Adrenal gland (tissue), 12 donors: ENCODE measurements around the gene KIF4A. TPM values are rescaled to one million over a fixed set of nuclear protein-coding genes. Genes with fewer than 3 reads are reported as not detected.

Experiments used
- DNase-seq, 7 donors: peaks; one replicate each; pipeline ENCODE4 v3.0.0-alpha.2; 2019 to 2020
- H3K27ac ChIP-seq, 5 donors: fragments of 200-600 bp; sonication (generic) in 4 of 5; 1 replicate in 3 of 5; 2 replicates in 2 of 5; pipeline versions ENCODE4 v1.5.1 to v1.8.0; 2016 to 2020; ENCODE audit warnings: mild to moderate bottlenecking in 1 of 5
- H3K27me3 ChIP-seq: fragments of 200-600 bp; 2 replicates; pipeline ENCODE4 v1.8.0; 2021
- H3K36me3 ChIP-seq, 2 donors: fragments of 200-600 bp; replicated peaks in 1 of 2; 1 replicate in 1 of 2; 2 replicates in 1 of 2; pipeline versions ENCODE4 v1.5.1 to v1.8.0; 2018 to 2022
- H3K4me1 ChIP-seq, 2 donors: fragments of 200-600 bp; replicated peaks in 1 of 2; 1 replicate in 1 of 2; 2 replicates in 1 of 2; pipeline versions ENCODE4 v1.5.1 to v1.8.0; 2018 to 2021
- H3K4me3 ChIP-seq, 4 donors: fragments of 200-600 bp; sonication (generic) in 3 of 4; one replicate each; pipeline ENCODE4 v1.5.1; 2016 to 2018
- H3K9me3 ChIP-seq, 3 donors: fragments of 200-600 bp; sonication (generic) in 1 of 3; replicated peaks in 1 of 3; 1 replicate in 2 of 3; 2 replicates in 1 of 3; pipeline versions ENCODE4 v1.5.1 to v1.8.0; 2016 to 2021
- CTCF ChIP-seq, 6 experiments: fragments of 450-650 bp in 4 of 6; fragments of 200-600 bp in 2 of 6; sonication (generic) in 1 of 6; IDR thresholded peaks; 1 replicate in 5 of 6; 2 replicates in 1 of 6; pipeline versions ENCODE4 v1.5.1 to v1.8.0; 2016 to 2021; ENCODE audit warnings: antibody characterized with exemption in 6 of 6, mild to moderate bottlenecking in 2 of 6, moderate library complexity in 1 of 6
- POLR2A ChIP-seq, 2 donors: fragments of 450-650 bp; IDR thresholded peaks; one replicate each; pipeline ENCODE4 v1.6.1; 2017; ENCODE audit warnings: antibody characterized with exemption in 2 of 2, mild to moderate bottlenecking in 2 of 2, moderate library complexity in 1 of 2
- WGBS, 4 donors: extraction: QIAGEN DNeasy Blood & Tissue Kit in 2 of 4; methylation state at CpG; one replicate each; pipeline versions ENCODE4 v1.1.5 to v1.1.7; 2013 to 2017; 5-methylcytosine and 5-hydroxymethylcytosine counted together
- intact Hi-C, 2 donors: fragments of 100-400 bp; cut with DNase I; formaldehyde crosslinking; loops; one replicate each; pipeline versions ENCODE4 v1.14.1 to v1.15.0; 2022 to 2023
- polyA plus RNA-seq, 3 donors: library from polyadenylated mRNA; stranded (reverse); fragments of 200-250 nt in 2 of 3; fragments of 350-450 nt in 1 of 3; fragmentation: Illumina TruSeq in 1 of 3; extraction: RNeasy Lipid Tissue Mini Kit (QIAGEN cat#74804) in 1 of 3; gene quantifications; one replicate each; pipeline ENCODE4 v1.2.3, GENCODE V29; 2013 to 2014
- total RNA-seq, 9 donors: library from RNA; depleted of rRNA in 4 of 9; stranded (reverse); fragments of >200 nt in 4 of 9; fragments of 120-200 nt in 1 of 9; fragmentation: NEBNext Ultra II Directional in 1 of 9; extraction: Animal tissue kit (Norgen Biotek cat#: 25700) in 1 of 9; gene quantifications; one replicate each; pipeline versions ENCODE4 v1.1.0 to v1.2.4, GENCODE V29; 2013 to 2023
- donor health status: healthy with polysubstance abuse.
- donor health status: Bipolar disorder and iron deficiency.
- donor health status: DM: yes; HTN: yes; CAD: no.
- donor health status: DM: no; HTN: no; CAD: no.
- donor health status: DM: no; HTN: no; CAD: no.
- donor health status: DM: yes; HTN: yes; CAD: no.

The KIF4A gene
- total and polyA plus RNA-seq, 12 donors = 0.08 to 6.6 (median 0.44) TPM

GRCh38 chrX:70352496-70352895 is 62.6 kb downstream of the KIF4A start:
- DNase-seq = no peak
- 83 to 100% (median 90%) methylated on average over 3 of the region's 3 CpGs for WGBS, 4 donors
- H3K27ac ChIP-seq = no peak overlapping the region
- H3K4me3 ChIP-seq = no peak overlapping the region
- H3K9me3 ChIP-seq = no peaks in the 10 kb centered on the region
- TF ChIP-seq CTCF (IDR thresholded peaks at IDR 0.05) (no peak), POLR2A (IDR thresholded peaks at IDR 0.05) (no peak)
- H3K27me3 ChIP-seq = peaks cover 5% of the 10 kb centered on the region
- no peaks in the 10 kb centered on the region for H3K36me3 ChIP-seq
- intact Hi-C loops = no loop called here
- no peaks in the 10 kb centered on the region for H3K4me1 ChIP-seq

GRCh38 chrX:70353514-70353913 is 63.6 kb downstream of the KIF4A start:
- H3K27me3 ChIP-seq = peaks cover 5% of the 10 kb centered on the region
- no peaks in the 10 kb centered on the region for H3K36me3 ChIP-seq
- H3K4me1 ChIP-seq = no peaks in the 10 kb centered on the region
- no peak overlapping the region for H3K27ac ChIP-seq
- intact Hi-C loops = no loop called here
- H3K4me3 ChIP-seq = no peak overlapping the region
- TF ChIP-seq POLR2A (IDR thresholded peaks at IDR 0.05) (no peak), CTCF (IDR thresholded peaks at IDR 0.05) (no peak)
- WGBS, 4 donors = 83 to 97% (median 88%) methylated on average over 5 of the region's 5 CpGs
- no peaks in the 10 kb centered on the region for H3K9me3 ChIP-seq
- DNase-seq = no peak

- H3K9me3 ChIP-seq = no peaks in the 10 kb centered on the region
- WGBS, 4 donors = 23 to 40% (median 27%) methylated on average over 2 of the region's 2 CpGs; no CpG with 5 or more reads in 1 of the 4 donors
- H3K27me3 ChIP-seq = peaks cover 5% of the 10 kb centered on the region
- DNase-seq = no peak
- no peak overlapping the region for H3K4me3 ChIP-seq
- intact Hi-C loops = no loop called here
- H3K4me1 ChIP-seq = no peaks in the 10 kb centered on the region
- no peak for TF ChIP-seq POLR2A (IDR thresholded peaks at IDR 0.05)
- no peak for TF ChIP-seq CTCF (IDR thresholded peaks at IDR 0.05)
- H3K27ac ChIP-seq = no peak overlapping the region
- no peaks in the 10 kb centered on the region for H3K36me3 ChIP-seq
Measured at GRCh38 chrX:70354716-70355115, 64.8 kb downstream of the KIF4A start.

GRCh38 chrX:70359458-70359857 is 69.6 kb downstream of the KIF4A start:
- H3K9me3 ChIP-seq = no peaks in the 10 kb centered on the region
- H3K27ac ChIP-seq = no peak overlapping the region
- intact Hi-C loops = no loop called here
- no peaks in the 10 kb centered on the region for H3K36me3 ChIP-seq
- no peaks in the 10 kb centered on the region for H3K27me3 ChIP-seq
- no peaks in the 10 kb centered on the region for H3K4me1 ChIP-seq
- 79 to 99% (median 93%) methylated on average over 4 of the region's 4 CpGs for WGBS, 4 donors
- TF ChIP-seq POLR2A (IDR thresholded peaks at IDR 0.05) (no peak), CTCF (IDR thresholded peaks at IDR 0.05) (no peak)
- no peak overlapping the region for H3K4me3 ChIP-seq
- DNase-seq = no peak
